Measurements from ENCODE around the gene PDE5A. TPM values are rescaled to one million over a fixed set of nuclear protein-coding genes. Genes with fewer than 3 reads are reported as not detected.

Gene PDE5A
- total and polyA plus RNA-seq, 2 donors from 2014 or later = 3.9 to 29.4 TPM

DNA sequence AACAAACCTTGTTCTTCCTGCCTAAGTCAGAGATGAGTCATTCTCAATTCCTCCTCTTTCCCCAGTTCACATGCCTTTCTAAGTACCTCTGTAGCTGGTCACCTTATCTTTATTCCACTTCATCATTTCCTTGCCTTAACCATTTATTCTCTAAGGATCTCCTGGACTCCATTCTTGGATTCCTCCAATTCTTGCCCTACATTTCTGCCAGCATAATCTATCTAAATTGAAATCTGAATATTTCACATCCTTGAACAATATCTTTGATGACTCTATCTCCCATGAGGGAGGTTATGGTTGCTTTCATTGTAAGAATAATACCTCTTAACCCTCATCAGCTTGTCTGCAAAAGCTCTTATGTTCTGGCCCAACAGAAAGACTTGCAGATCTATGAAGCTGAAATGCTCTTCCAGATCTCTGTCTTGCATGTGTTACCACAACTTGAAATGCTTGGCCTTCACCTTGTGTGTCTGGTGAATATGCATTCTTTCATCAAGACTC lies 28.6 kb upstream of the PDE5A start:
- Histone ChIP-seq H3K4me1 (ENCODE audit: control insufficient read depth in 2 of 3, insufficient read depth in 2 of 3, low read depth in 1 of 3, low read length in 3 of 3) (no peaks in the 10 kb centered on the region), H3K4me3 (ENCODE audit: low read length in 3 of 3) (no peak overlapping the region), H3K9me3 (ENCODE audit: control insufficient read depth in 2 of 3, insufficient read depth in 1 of 3, low read length in 3 of 3) (no peaks in the 10 kb centered on the region), H3K36me3 (ENCODE audit: control insufficient read depth in 2 of 3, insufficient read depth in 3 of 3, low read length in 3 of 3) (no peaks in the 10 kb centered on the region), H3K27ac (ENCODE audit: low read depth in 2 of 2, low read length in 2 of 2) (no peak overlapping the region), H3K9ac (ENCODE audit: low read length in 3 of 3) (no peak overlapping the region), H3K27me3 (ENCODE audit: control insufficient read depth, insufficient read depth, low read length) (no peaks in the 10 kb centered on the region)
- FAIRE-seq (no peak), DNase-seq (no peak)
- intact Hi-C loops (cut with DNase I) = no loop called here
- TF ChIP-seq, protein P1, sequence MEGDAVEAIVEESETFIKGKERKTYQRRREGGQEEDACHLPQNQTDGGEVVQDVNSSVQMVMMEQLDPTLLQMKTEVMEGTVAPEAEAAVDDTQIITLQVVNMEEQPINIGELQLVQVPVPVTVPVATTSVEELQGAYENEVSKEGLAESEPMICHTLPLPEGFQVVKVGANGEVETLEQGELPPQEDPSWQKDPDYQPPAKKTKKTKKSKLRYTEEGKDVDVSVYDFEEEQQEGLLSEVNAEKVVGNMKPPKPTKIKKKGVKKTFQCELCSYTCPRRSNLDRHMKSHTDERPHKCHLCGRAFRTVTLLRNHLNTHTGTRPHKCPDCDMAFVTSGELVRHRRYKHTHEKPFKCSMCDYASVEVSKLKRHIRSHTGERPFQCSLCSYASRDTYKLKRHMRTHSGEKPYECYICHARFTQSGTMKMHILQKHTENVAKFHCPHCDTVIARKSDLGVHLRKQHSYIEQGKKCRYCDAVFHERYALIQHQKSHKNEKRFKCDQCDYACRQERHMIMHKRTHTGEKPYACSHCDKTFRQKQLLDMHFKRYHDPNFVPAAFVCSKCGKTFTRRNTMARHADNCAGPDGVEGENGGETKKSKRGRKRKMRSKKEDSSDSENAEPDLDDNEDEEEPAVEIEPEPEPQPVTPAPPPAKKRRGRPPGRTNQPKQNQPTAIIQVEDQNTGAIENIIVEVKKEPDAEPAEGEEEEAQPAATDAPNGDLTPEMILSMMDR (IDR thresholded peaks at IDR 0.05; ENCODE audit: borderline replicate concordance, extremely low read depth, insufficient read depth) = no peak

DNA sequence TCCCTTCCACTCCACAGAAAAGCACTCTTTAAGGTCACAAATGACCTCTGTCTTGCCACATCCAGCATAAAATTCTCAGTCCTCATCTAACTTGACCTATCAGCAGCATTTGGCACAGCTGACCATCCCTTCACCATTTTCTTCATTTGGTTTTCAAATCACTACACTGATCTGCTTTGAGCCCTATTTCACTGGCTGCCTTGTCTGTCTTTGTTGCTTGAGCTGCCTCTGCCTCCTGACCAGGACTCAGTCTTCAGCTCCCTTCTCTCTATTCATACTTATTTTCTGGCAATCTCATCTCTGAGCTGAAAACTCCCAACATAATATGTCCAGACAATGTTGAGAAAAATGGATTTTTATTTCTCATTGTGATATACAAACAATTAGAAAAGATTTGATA lies 27.7 kb upstream of the PDE5A start:
- Histone ChIP-seq H3K27me3 (ENCODE audit: control insufficient read depth, insufficient read depth, low read length) (no peaks in the 10 kb centered on the region), H3K4me3 (ENCODE audit: low read length in 3 of 3) (no peak overlapping the region), H3K36me3 (ENCODE audit: control insufficient read depth in 2 of 3, insufficient read depth in 3 of 3, low read length in 3 of 3) (no peaks in the 10 kb centered on the region), H3K27ac (ENCODE audit: low read depth in 2 of 2, low read length in 2 of 2) (no peak overlapping the region), H3K9me3 (ENCODE audit: control insufficient read depth in 2 of 3, insufficient read depth in 1 of 3, low read length in 3 of 3) (no peaks in the 10 kb centered on the region), H3K9ac (ENCODE audit: low read length in 3 of 3) (no peak overlapping the region), H3K4me1 (ENCODE audit: control insufficient read depth in 2 of 3, insufficient read depth in 2 of 3, low read depth in 1 of 3, low read length in 3 of 3) (no peaks in the 10 kb centered on the region)
- DNase-seq (no peak), FAIRE-seq (no peak)
- TF ChIP-seq, protein P1 (IDR thresholded peaks at IDR 0.05; ENCODE audit: borderline replicate concordance, extremely low read depth, insufficient read depth) = no peak
- intact Hi-C loops (cut with DNase I) = no loop called here

DNA sequence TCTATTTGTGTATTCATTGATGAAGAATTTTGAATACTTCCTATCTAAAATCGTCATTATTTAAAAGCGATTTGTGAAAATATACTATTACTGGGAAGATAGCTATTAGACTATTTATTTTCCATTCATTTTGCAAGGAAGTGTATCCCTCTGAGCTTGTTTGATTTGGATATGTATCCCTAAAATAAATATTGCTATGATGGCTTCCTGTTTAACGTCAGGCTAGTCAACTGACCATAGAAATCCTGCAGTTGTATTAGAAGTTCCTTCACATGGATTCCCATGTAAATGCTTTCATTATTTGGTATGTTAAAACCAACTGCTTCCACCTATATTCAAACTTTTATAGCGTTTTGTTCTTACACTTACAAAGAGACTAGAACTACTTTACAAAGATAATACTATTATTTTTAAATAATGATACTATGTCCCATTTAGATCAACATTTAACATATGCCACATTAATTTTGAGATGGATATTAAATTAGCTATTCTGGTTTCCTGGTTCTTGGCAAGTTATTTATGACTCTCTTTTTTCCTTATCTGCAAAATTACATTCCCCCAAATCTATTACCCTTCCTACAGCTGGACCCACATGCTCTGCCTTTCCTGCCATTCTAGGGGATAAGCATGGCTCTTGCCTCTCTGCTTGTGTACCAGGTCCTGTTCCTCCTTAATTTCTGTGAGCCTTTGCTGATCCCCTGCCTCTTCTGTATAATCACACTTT lies 26.7 kb upstream of the PDE5A start:
- no peak overlapping the region for H3K27ac ChIP-seq (ENCODE audit: low read depth in 2 of 2, low read length in 2 of 2)

More for the DNA sequence above, 26.7 kb upstream of the PDE5A start:
- intact Hi-C loops (cut with DNase I) = no loop called here
- H3K27me3 ChIP-seq (ENCODE audit: control insufficient read depth, insufficient read depth, low read length) = no peaks in the 10 kb centered on the region
- no peak overlapping the region for H3K4me3 ChIP-seq (ENCODE audit: low read length in 3 of 3)
- H3K9ac ChIP-seq (ENCODE audit: low read length in 3 of 3) = no peak overlapping the region
- no peaks in the 10 kb centered on the region for H3K4me1 ChIP-seq (ENCODE audit: control insufficient read depth in 2 of 3, insufficient read depth in 2 of 3, low read depth in 1 of 3, low read length in 3 of 3)
- TF ChIP-seq, protein P1 (IDR thresholded peaks at IDR 0.05; ENCODE audit: borderline replicate concordance, extremely low read depth, insufficient read depth) = no peak
- no peaks in the 10 kb centered on the region for H3K9me3 ChIP-seq (ENCODE audit: control insufficient read depth in 2 of 3, insufficient read depth in 1 of 3, low read length in 3 of 3)
- no peaks in the 10 kb centered on the region for H3K36me3 ChIP-seq (ENCODE audit: control insufficient read depth in 2 of 3, insufficient read depth in 3 of 3, low read length in 3 of 3)
- FAIRE-seq (no peak), DNase-seq (no peak)

Data from kidney (tissue), 14 donors.